Stimulated activated CD4-positive, alpha-beta T cell treated with anti-CD3 and anti-CD28 coated beads, Interleukin-2, amount 100 ng/mL, for 4 hours (primary cell): ENCODE results near the gene HID1.

Experiments used
- DNase-seq: peaks from one replicate; pipeline ENCODE4 v3.0.0-alpha.2; 2020; ENCODE audit warnings: low read depth

Gene HID1

GRCh38 chr17:74947041-74947754 lies 25.4 kb downstream of the HID1 start:
- DNase-seq, result no peak

- no peak for DNase-seq
Observed at GRCh38 chr17:74946641-74947040, 25.9 kb downstream of the HID1 start.

GRCh38 chr17:74945543-74945942 lies 27.0 kb downstream of the HID1 start:
- DNase-seq, result no peak

GRCh38 chr17:74943808-74944522 lies 28.6 kb downstream of the HID1 start:
- no peak for DNase-seq

GRCh38 chr17:74941128-74941725 lies 31.3 kb downstream of the HID1 start:
- no peak for DNase-seq

- no peak for DNase-seq
Observed at GRCh38 chr17:74939534-74939933, 33.0 kb downstream of the HID1 start.

- DNase-seq, result no peak
Observed at GRCh38 chr17:74938194-74938950, 34.2 kb downstream of the HID1 start.

GRCh38 chr17:74937064-74938051 lies 35.2 kb downstream of the HID1 start:
- DNase-seq, result no peak

- DNase-seq, result no peak
Observed at GRCh38 chr17:74936470-74936799, 36.1 kb downstream of the HID1 start.

- no peak for DNase-seq
Observed at GRCh38 chr17:74935585-74936469, 36.7 kb downstream of the HID1 start, which contains the start of gene OTOP3. Gene OTOP3 (plus strand): TSS chr17:74935898. CDS start chr17:74935922, 24 bp downstream.

GRCh38 chr17:74935048-74935447 lies 37.5 kb downstream of the HID1 start:
- no peak for DNase-seq

- no peak for DNase-seq
Observed at GRCh38 chr17:74930535-74931036, 42.0 kb downstream of the HID1 start.

GRCh38 chr17:74928786-74929185 lies 43.8 kb downstream of the HID1 start:
- no peak for DNase-seq

- no peak for DNase-seq
Observed at GRCh38 chr17:74925242-74925641, 47.3 kb downstream of the HID1 start.

- DNase-seq, result no peak
Observed at GRCh38 chr17:74924250-74924948, 48.2 kb downstream of the HID1 start, which contains the start of gene OTOP2. Gene OTOP2 (plus strand): TSS chr17:74924273. CDS start chr17:74924633, 360 bp downstream.

- peak; percentile 61 for DNase-seq
Observed at GRCh38 chr17:74923538-74924249, 48.9 kb downstream of the HID1 start.

- DNase-seq, result no peak
Observed at GRCh38 chr17:74922694-74923537, 49.6 kb downstream of the HID1 start, which contains the start of gene USH1G. Gene USH1G (minus strand): TSS chr17:74923255. CDS start chr17:74923073, 182 bp downstream.

- no peak for DNase-seq
Observed at GRCh38 chr17:74922172-74922571, 50.4 kb downstream of the HID1 start.
